ENCODE data around the gene PRDM16.

DNA sequence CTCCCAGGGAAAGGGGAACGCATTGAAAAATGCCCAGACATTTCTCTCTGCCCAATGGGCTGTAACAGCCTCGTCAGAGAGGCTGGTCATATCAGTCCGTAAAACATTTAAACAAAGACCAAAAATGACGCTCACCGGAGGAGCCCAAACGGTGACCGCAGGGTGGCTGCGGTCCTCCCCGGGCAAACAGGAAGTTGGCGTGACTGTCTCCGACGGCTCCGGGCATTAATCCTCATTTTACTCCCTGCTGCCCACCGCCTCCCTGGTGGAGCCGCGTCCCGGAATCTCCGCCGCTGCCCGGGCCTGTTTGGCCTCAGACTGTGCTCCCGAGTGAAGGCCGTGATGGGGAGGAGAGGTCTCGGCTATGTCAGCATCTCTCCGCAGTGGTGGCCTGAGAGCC is 9.9 kb downstream of the PRDM16 start:
- TF ChIP-seq, protein P1, sequence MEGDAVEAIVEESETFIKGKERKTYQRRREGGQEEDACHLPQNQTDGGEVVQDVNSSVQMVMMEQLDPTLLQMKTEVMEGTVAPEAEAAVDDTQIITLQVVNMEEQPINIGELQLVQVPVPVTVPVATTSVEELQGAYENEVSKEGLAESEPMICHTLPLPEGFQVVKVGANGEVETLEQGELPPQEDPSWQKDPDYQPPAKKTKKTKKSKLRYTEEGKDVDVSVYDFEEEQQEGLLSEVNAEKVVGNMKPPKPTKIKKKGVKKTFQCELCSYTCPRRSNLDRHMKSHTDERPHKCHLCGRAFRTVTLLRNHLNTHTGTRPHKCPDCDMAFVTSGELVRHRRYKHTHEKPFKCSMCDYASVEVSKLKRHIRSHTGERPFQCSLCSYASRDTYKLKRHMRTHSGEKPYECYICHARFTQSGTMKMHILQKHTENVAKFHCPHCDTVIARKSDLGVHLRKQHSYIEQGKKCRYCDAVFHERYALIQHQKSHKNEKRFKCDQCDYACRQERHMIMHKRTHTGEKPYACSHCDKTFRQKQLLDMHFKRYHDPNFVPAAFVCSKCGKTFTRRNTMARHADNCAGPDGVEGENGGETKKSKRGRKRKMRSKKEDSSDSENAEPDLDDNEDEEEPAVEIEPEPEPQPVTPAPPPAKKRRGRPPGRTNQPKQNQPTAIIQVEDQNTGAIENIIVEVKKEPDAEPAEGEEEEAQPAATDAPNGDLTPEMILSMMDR (conservative IDR thresholded peaks at IDR 0.05; ENCODE audit: low read depth, low read length) = no peak
- TF ChIP-seq EZH2phosphoT487 (IDR thresholded peaks at IDR 0.05; ENCODE audit: borderline replicate concordance, low read length) = no peak
- no peak for TF ChIP-seq EZH2 (IDR thresholded peaks at IDR 0.05; ENCODE audit: low read length, unreplicated experiment)
